Memory B cell (primary cell): ENCODE data around the gene ZBTB34.
"Not testable (repeated sequence)": the region's sequence is repeated elsewhere in the genome, so short reads cannot be mapped to it uniquely, and the experiment has no call there.

Experiments
- ATAC-seq: fragments of 150-1000 bp; cut with Tn5 transposase; 2 replicates; pipeline ENCODE4 v1.10.0; 2021; ENCODE audit warnings: low read depth, mild to moderate bottlenecking, moderate library complexity
- DNase-seq, 2 donors: peaks; one replicate each; pipeline ENCODE4 v3.0.0; 2022; ENCODE audit warnings: low spot score in 2 of 2
- H3K27ac Mint-ChIP-seq: one replicate; pipeline ENCODE4 v1.8.0; 2022; ENCODE audit warnings: mild to moderate bottlenecking, moderate library complexity, mixed read lengths
- H3K27me3 Mint-ChIP-seq: one replicate; pipeline ENCODE4 v1.8.0; 2022; ENCODE audit warnings: mixed read lengths
- H3K36me3 Mint-ChIP-seq: one replicate; pipeline ENCODE4 v1.8.0; 2022; ENCODE audit warnings: mild to moderate bottlenecking, mixed read lengths
- H3K4me1 Mint-ChIP-seq: one replicate; pipeline ENCODE4 v1.8.0; 2022; ENCODE audit warnings: mixed read lengths
- H3K4me3 Mint-ChIP-seq: one replicate; pipeline ENCODE4 v1.8.0; 2022; ENCODE audit warnings: mild to moderate bottlenecking, moderate library complexity, mixed read lengths
- H3K9me3 Mint-ChIP-seq: one replicate; pipeline ENCODE4 v1.8.0; 2022; ENCODE audit warnings: mixed read lengths

Gene ZBTB34, protein sequence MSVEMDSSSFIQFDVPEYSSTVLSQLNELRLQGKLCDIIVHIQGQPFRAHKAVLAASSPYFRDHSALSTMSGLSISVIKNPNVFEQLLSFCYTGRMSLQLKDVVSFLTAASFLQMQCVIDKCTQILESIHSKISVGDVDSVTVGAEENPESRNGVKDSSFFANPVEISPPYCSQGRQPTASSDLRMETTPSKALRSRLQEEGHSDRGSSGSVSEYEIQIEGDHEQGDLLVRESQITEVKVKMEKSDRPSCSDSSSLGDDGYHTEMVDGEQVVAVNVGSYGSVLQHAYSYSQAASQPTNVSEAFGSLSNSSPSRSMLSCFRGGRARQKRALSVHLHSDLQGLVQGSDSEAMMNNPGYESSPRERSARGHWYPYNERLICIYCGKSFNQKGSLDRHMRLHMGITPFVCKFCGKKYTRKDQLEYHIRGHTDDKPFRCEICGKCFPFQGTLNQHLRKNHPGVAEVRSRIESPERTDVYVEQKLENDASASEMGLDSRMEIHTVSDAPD

GRCh38 chr9:126860077-126860756, at the start of gene ZBTB34:
ZBTB34 (plus strand) TSS chr9:126860639; CDS start chr9:126879400, 18,761 bp downstream.
- ATAC-seq: peak; percentile 75
- Mint-ChIP-seq H3K9me3 (no peaks in the 10 kb centered on the region), H3K36me3 (peaks cover 2% of the 10 kb centered on the region), H3K27me3 (peaks cover 2% of the 10 kb centered on the region), H3K4me3 (peak within 1 kb of the TSS; percentile 89), H3K4me1 (peaks cover 14% of the 10 kb centered on the region), H3K27ac (peak within 1 kb of the TSS; percentile 84)
- peak; percentile 85 to 96 for DNase-seq

GRCh38 chr9:126813072-126813471, 47.4 kb upstream of the ZBTB34 start:
- peaks cover 9% of the 10 kb centered on the region for H3K4me1 Mint-ChIP-seq
- DNase-seq: no peak
- peaks cover 9% of the 10 kb centered on the region for H3K9me3 Mint-ChIP-seq
- ATAC-seq: no peak
- H3K36me3 Mint-ChIP-seq: peaks cover 40% of the 10 kb centered on the region
- H3K27ac Mint-ChIP-seq: no peak overlapping the region
- no peaks in the 10 kb centered on the region for H3K27me3 Mint-ChIP-seq
- no peak overlapping the region for H3K4me3 Mint-ChIP-seq

GRCh38 chr9:126814091-126814490, 46.3 kb upstream of the ZBTB34 start:
- peaks cover 10% of the 10 kb centered on the region for H3K9me3 Mint-ChIP-seq
- no peaks in the 10 kb centered on the region for H3K27me3 Mint-ChIP-seq
- H3K36me3 Mint-ChIP-seq: peaks cover 47% of the 10 kb centered on the region
- no peak overlapping the region for H3K27ac Mint-ChIP-seq
- H3K4me1 Mint-ChIP-seq: peaks cover 9% of the 10 kb centered on the region
- no peak overlapping the region for H3K4me3 Mint-ChIP-seq
- no peak for DNase-seq
- no peak for ATAC-seq

- H3K27me3 Mint-ChIP-seq, H3K4me3 Mint-ChIP-seq, DNase-seq, ATAC-seq, H3K27ac Mint-ChIP-seq: not testable (repeated sequence)
- Mint-ChIP-seq H3K36me3 (peaks cover 55% of the 10 kb centered on the region), H3K9me3 (peaks cover 15% of the 10 kb centered on the region), H3K4me1 (peaks cover 14% of the 10 kb centered on the region)
These were observed 42.8 kb upstream of the ZBTB34 start for GRCh38 chr9:126817615-126818014.

DNA sequence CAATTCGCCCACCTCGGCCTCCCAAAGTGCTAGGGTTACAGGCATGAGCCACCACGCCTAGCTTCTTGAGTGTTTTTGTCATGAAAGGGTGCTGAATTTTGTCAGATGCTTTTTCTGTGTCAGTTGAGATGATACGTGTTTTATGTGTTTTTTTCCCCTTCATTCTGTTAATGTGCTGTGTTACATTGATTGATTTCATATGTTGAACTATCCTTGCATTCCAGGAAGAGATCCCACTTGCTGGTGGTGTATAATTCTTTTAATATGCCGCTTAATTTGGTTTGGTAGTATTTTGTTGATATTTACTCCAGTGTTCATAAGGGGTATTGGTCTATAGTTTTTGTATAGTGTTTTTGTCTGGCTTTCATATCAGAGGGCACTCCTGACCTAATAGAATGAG, 42.0 kb upstream of the ZBTB34 start:
- no peak for DNase-seq

DNA sequence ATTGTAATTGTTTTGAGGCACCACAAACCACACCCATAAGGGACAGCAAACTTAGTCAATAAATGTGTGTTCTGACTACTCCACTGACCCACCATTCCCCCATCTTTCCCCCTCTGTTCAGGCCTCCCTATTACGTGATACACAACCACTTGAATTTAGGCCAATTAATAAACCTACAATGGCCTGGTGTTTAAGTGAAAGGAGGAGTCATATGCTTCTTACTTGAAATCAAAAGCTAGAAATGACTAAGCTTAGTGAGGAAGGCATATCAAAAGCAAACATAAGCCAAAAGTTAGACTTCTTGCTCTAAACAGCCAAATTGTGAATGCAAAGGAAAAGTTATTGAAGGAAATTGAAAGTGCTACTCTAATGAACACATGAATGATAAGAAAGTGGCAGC, 41.0 kb upstream of the ZBTB34 start:
- Mint-ChIP-seq H3K27me3 (no peaks in the 10 kb centered on the region), H3K27ac (no peak overlapping the region), H3K4me3 (no peak overlapping the region), H3K36me3 (peaks cover 45% of the 10 kb centered on the region), H3K4me1 (peaks cover 14% of the 10 kb centered on the region), H3K9me3 (peaks cover 15% of the 10 kb centered on the region)
- no peak for ATAC-seq
- no peak for DNase-seq

More for the DNA sequence above, 42.0 kb upstream of the ZBTB34 start:
- Mint-ChIP-seq H3K36me3 (peaks cover 49% of the 10 kb centered on the region), H3K4me3 (no peak overlapping the region), H3K27me3 (no peaks in the 10 kb centered on the region), H3K27ac (no peak overlapping the region), H3K9me3 (peaks cover 15% of the 10 kb centered on the region), H3K4me1 (peaks cover 13% of the 10 kb centered on the region)
- ATAC-seq: no peak

DNA sequence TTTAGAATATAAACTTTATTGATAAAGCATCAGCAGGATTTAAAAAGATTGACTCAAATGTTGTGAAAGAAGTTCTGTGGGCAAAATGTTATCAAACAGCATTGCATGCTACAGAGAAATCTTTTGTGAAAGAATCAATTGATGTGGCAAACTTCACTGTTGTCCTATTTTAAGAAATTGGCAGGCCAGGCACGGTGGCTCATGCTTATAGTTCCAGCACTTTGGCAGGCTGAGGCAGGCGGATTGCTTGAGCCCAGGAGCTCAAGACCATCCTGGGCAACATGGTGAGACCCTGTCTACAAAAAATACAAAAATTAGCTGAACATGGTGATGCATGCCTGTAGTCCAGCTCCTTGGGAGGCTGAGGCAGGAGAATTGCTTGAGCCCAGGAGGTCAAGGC, 38.2 kb upstream of the ZBTB34 start:
- Mint-ChIP-seq H3K27ac (no peak overlapping the region), H3K4me1 (peaks cover 18% of the 10 kb centered on the region), H3K27me3 (no peaks in the 10 kb centered on the region), H3K36me3 (peaks cover 34% of the 10 kb centered on the region), H3K9me3 (peaks cover 6% of the 10 kb centered on the region), H3K4me3 (no peak overlapping the region)
- DNase-seq: no peak
- no peak for ATAC-seq

- Mint-ChIP-seq H3K27me3 (no peaks in the 10 kb centered on the region), H3K9me3 (peaks cover 6% of the 10 kb centered on the region), H3K4me3 (no peak overlapping the region), H3K4me1 (peaks cover 18% of the 10 kb centered on the region), H3K27ac (peak overlapping the region; percentile 59), H3K36me3 (peaks cover 31% of the 10 kb centered on the region)
- DNase-seq (no peak), ATAC-seq (no peak)
These were observed 37.6 kb upstream of the ZBTB34 start for GRCh38 chr9:126822873-126823272.

DNA sequence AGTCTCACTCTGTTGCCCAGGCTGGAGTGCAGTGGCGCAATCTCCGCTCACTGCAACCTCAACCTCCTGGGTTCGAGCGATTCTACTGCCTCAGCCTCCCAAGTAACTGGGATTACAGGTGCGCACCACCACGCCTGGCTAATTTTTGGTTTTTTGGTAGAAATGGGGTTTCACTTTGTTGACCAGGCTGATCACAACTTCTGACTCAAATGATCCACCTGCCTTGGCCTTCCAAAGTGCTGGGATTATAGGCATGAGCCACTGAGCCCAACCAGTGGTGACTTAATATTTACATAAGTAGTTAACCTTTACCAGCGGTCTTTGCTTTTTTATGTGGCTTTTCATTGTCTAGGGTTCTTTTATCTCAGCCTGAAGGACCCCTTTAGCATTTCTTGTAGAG, 36.4 kb upstream of the ZBTB34 start:
- DNase-seq, H3K9me3 Mint-ChIP-seq, H3K27me3 Mint-ChIP-seq, H3K27ac Mint-ChIP-seq, H3K4me3 Mint-ChIP-seq, ATAC-seq: not testable (repeated sequence)
- peaks cover 18% of the 10 kb centered on the region for H3K4me1 Mint-ChIP-seq
- H3K36me3 Mint-ChIP-seq: peaks cover 22% of the 10 kb centered on the region

DNA sequence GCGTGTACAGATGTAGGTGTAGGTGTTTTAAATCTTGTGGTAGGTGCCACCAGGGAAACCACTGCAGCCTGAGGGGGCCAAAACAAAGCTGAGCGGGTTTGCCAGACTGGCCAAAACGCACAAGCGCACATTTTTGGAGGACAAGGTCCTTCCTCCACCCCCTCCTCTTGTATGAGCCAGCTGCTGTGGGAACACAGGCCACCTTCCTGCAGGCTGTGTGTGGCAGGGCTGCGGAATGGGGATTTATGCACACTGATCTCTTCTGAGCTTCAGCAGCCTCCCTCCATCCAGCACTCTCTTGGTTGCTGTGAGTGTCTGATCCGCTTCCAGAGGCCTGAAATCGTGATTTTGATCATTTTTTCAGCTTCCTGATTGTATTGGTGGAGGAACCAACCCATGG, 33.2 kb upstream of the ZBTB34 start:
- Mint-ChIP-seq H3K27ac (no peak overlapping the region), H3K27me3 (no peaks in the 10 kb centered on the region), H3K9me3 (no peaks in the 10 kb centered on the region), H3K4me1 (peaks cover 9% of the 10 kb centered on the region), H3K4me3 (no peak overlapping the region), H3K36me3 (peaks cover 18% of the 10 kb centered on the region)
- no peak for ATAC-seq
- DNase-seq: no peak

DNA sequence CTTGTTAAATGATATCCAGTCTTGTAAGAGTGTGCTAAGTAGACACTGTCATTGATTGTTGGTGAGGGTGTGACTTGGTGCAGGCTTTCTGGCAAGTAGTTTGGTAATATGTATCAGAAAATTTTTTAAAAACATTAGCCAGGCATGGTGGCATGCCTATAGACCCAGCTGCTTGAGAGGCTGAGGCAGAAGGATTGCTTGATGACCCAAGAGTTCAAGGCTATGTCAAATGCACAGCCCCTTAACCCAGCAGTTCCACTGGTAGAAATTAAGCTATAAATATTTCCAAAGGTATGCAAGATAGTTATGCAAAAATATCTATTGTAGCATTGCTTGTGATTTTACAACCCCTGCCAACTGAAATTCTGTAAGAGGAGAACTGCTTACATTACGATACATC, 31.4 kb upstream of the ZBTB34 start:
- Mint-ChIP-seq H3K27ac (no peak overlapping the region), H3K9me3 (no peaks in the 10 kb centered on the region), H3K27me3 (no peaks in the 10 kb centered on the region), H3K36me3 (peaks cover 32% of the 10 kb centered on the region), H3K4me3 (no peak overlapping the region), H3K4me1 (peaks cover 15% of the 10 kb centered on the region)
- ATAC-seq: no peak
- no peak for DNase-seq

DNA sequence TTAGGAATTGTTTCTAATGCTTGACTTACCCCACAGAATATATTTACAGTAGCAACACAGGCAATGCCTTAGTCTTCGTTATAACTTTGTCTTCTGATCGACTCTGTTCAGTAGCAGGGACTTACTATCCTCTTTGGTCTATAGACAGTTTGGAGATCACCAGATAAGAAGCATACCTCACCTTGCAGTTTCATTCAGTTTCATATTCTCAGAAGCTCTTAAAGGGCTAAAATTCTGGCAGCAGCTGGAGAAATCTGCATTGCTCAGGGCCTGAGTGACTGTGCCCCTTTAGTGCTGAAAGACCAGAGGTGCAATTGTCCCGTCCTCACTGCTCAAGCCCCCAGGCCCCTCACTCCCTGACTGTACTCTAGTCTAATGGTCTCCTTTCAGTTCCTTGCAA, 29.6 kb upstream of the ZBTB34 start:
- DNase-seq: no peak
- Mint-ChIP-seq H3K4me1 (peaks cover 16% of the 10 kb centered on the region), H3K27me3 (no peaks in the 10 kb centered on the region), H3K36me3 (peaks cover 34% of the 10 kb centered on the region), H3K4me3 (no peak overlapping the region), H3K27ac (no peak overlapping the region), H3K9me3 (no peaks in the 10 kb centered on the region)
- ATAC-seq: no peak

- no peaks in the 10 kb centered on the region for H3K9me3 Mint-ChIP-seq
- H3K27me3 Mint-ChIP-seq: no peaks in the 10 kb centered on the region
- H3K27ac Mint-ChIP-seq: no peak overlapping the region
- no peak overlapping the region for H3K4me3 Mint-ChIP-seq
- DNase-seq (no peak), ATAC-seq (no peak)
- peaks cover 36% of the 10 kb centered on the region for H3K36me3 Mint-ChIP-seq
- H3K4me1 Mint-ChIP-seq: peaks cover 21% of the 10 kb centered on the region
These were observed 28.0 kb upstream of the ZBTB34 start for GRCh38 chr9:126832440-126832839.

DNA sequence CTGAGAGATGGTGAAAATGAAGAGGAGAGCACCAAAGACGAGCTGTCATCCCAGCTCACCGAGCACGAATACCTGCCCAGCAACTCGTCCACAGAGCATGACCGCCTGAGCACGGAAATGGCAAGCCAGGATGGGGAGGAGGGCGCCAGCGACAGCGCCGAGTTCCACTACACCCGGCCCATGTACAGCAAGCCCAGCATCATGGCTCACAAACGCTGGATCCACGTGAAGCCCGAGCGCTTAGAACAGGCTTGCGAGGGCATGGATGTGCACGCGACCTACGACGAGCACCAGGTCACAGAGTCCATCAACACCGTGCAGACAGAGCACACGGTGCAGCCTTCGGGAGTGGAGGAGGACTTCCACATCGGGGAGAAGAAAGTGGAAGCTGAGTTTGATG, 27.4 kb upstream of the ZBTB34 start:
- no peak for DNase-seq
- peak overlapping the region; percentile 12 for H3K27ac Mint-ChIP-seq
- H3K4me3 Mint-ChIP-seq: no peak overlapping the region
- peaks cover 36% of the 10 kb centered on the region for H3K36me3 Mint-ChIP-seq
- H3K4me1 Mint-ChIP-seq: peaks cover 21% of the 10 kb centered on the region
- H3K27me3 Mint-ChIP-seq: no peaks in the 10 kb centered on the region
- ATAC-seq: no peak
- no peaks in the 10 kb centered on the region for H3K9me3 Mint-ChIP-seq
